CD4-positive, alpha-beta T cell treated with Interleukin-17A for 1 hour (primary cell): Measurements from ENCODE around the gene CFAP210.
"Not testable (repeated sequence)": the region's sequence is repeated elsewhere in the genome, so short reads cannot be mapped to it uniquely, and the experiment has no call there.

Source experiments
- DNase-seq: peaks from one replicate; pipeline ENCODE4 v3.0.0-alpha.2; 2020

The CFAP210 gene

GRCh38 chr2:169613876-169614275, 80.3 kb downstream of the CFAP210 start:
- no peak for DNase-seq

GRCh38 chr2:169609264-169609663, 84.9 kb downstream of the CFAP210 start:
- DNase-seq, result no peak

GRCh38 chr2:169599568-169599967, 94.6 kb downstream of the CFAP210 start:
- DNase-seq, result no peak

GRCh38 chr2:169598982-169599381, 95.2 kb downstream of the CFAP210 start:
- no peak for DNase-seq

GRCh38 chr2:169596546-169596945, 97.7 kb downstream of the CFAP210 start:
- not testable (repeated sequence) for DNase-seq
